ENCODE measurements around the gene RDH8.

DNA sequence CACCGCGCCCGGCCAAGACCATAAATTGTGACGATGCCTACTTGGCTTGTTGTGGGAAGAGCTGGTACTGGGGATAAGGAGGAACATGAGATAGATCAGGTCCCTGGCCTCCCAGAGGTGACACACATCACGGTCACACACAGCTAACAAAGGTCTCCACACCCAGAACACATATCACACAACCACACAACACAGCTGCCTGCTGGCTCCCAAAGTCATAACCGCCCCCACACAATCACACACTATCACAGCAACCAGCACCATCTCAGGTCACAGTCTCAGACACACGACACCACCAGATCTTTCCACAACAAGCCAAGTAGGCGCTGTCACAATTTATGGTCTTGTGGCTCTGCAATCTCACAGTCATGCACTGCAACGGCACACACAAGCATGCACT, 8.7 kb upstream of the RDH8 start:
- no peak for TF ChIP-seq RXRA (IDR thresholded peaks at IDR 0.05)
- no peak for TF ChIP-seq CTCF (IDR thresholded peaks at IDR 0.05; ENCODE audit: low read depth, low read length, missing input control)
- no peak for TF ChIP-seq GABPA (IDR thresholded peaks at IDR 0.05 in 1 of 2, conservative IDR thresholded peaks at IDR 0.05 in 1 of 2)
- no peak for TF ChIP-seq SP1 (IDR thresholded peaks at IDR 0.05)
